Neural cell (in vitro differentiated cells): ENCODE data around the gene FCRL5. TPM values are rescaled to one million over a fixed set of nuclear protein-coding genes. Genes with fewer than 3 reads are reported as not detected.

ENCODE experiments used
- H2AFZ ChIP-seq: fragments of 200-600, 300-800 bp; sonication (generic), shearing (Covaris generic); 2 replicates; pipeline ENCODE4 v1.6.0; 2014; ENCODE audit warnings: low read depth, mild to moderate bottlenecking, antibody characterized with exemption, low read length, moderate library complexity
- H3F3A ChIP-seq: fragments of 200-600 bp; shearing (Covaris generic); 2 replicates; pipeline ENCODE4 v1.6.1; 2016; ENCODE audit warnings: mild to moderate bottlenecking, moderate library complexity, mixed read lengths, antibody characterized with exemption, low read length; ENCODE audit not compliant: insufficient read depth, poor library complexity, severe bottlenecking
- H3K27ac ChIP-seq: fragments of 200-600, 300-800 bp; sonication (generic), shearing (Covaris generic); 2 replicates; pipeline ENCODE4 v1.5.1; 2014; ENCODE audit warnings: mild to moderate bottlenecking, low read length, moderate library complexity
- H3K27me3 ChIP-seq: fragments of 300-800, 200-600 bp; sonication (generic), shearing (Covaris generic); 2 replicates; pipeline ENCODE4 v1.6.0; 2014; ENCODE audit warnings: mild to moderate bottlenecking, low read depth, low read length, moderate library complexity; ENCODE audit not compliant: insufficient read depth
- H3K36me3 ChIP-seq: fragments of 300-800, 200-600 bp; sonication (generic), shearing (Covaris generic); 2 replicates; pipeline ENCODE4 v1.5.1; 2014; ENCODE audit warnings: mild to moderate bottlenecking, antibody characterized with exemption, low read length, moderate library complexity; ENCODE audit not compliant: insufficient read depth
- H3K4me2 ChIP-seq: fragments of 300-800, 200-600 bp; sonication (generic), shearing (Covaris generic); 2 replicates; pipeline ENCODE4 v1.6.0; 2014; ENCODE audit warnings: mild to moderate bottlenecking, low read length
- H3K4me3 ChIP-seq: fragments of 300-800, 200-600 bp; sonication (generic), shearing (Covaris generic); 2 replicates; pipeline ENCODE4 v1.5.1; 2014; ENCODE audit warnings: mild to moderate bottlenecking, low read length, moderate library complexity
- H3K79me2 ChIP-seq: fragments of 200-600 bp; shearing (Covaris generic); replicated peaks from 2 replicates; pipeline ENCODE4 v1.6.0; 2014; ENCODE audit warnings: mild to moderate bottlenecking, low read length, moderate library complexity; ENCODE audit not compliant: insufficient read depth
- H3K9ac ChIP-seq: fragments of 300-800, 200-600 bp; sonication (generic), shearing (Covaris generic); 2 replicates; pipeline ENCODE4 v1.6.1; 2016; ENCODE audit warnings: mild to moderate bottlenecking, low read length, mixed read lengths
- H3K9me2 ChIP-seq: fragments of 200-600 bp; shearing (Covaris generic); 2 replicates; pipeline ENCODE4 v1.6.1; 2016; ENCODE audit warnings: mild to moderate bottlenecking, low read length, mixed read lengths; ENCODE audit not compliant: insufficient read depth
- H3K9me3 ChIP-seq: fragments of 200-600, 300-800 bp; sonication (generic), shearing (Covaris generic); 2 replicates; pipeline ENCODE4 v1.6.1; 2016; ENCODE audit warnings: mild to moderate bottlenecking, mixed run types, low read length, moderate library complexity, mixed read lengths
- H4K20me1 ChIP-seq: fragments of 200-600 bp; shearing (Covaris generic); 2 replicates; pipeline ENCODE4 v1.6.1; 2016; ENCODE audit warnings: mild to moderate bottlenecking, mixed run types; ENCODE audit not compliant: insufficient read depth
- CTCF ChIP-seq: fragments of 450-650 bp; IDR thresholded peaks from 2 replicates; pipeline ENCODE4 v1.5.1; 2014; ENCODE audit warnings: antibody characterized with exemption, mild to moderate bottlenecking, moderate library complexity; ENCODE audit not compliant: poor library complexity, severe bottlenecking
- EP300 ChIP-seq: fragments of 450-650 bp; conservative IDR thresholded peaks from 2 replicates; pipeline ENCODE4 v1.6.1; 2014; ENCODE audit warnings: antibody characterized with exemption, mild to moderate bottlenecking, moderate library complexity; ENCODE audit not compliant: poor library complexity, severe bottlenecking
- EZH2 ChIP-seq: fragments of 200-600, 300-800 bp; shearing (Covaris generic), sonication (generic); IDR thresholded peaks from 2 replicates; pipeline ENCODE4 v1.6.1; 2014; ENCODE audit warnings: antibody characterized with exemption, low read length, borderline replicate concordance, mild to moderate bottlenecking; ENCODE audit not compliant: insufficient read depth, poor library complexity, severe bottlenecking
- MXI1 ChIP-seq: fragments of 450-650 bp; conservative IDR thresholded peaks from 2 replicates; pipeline ENCODE4 v1.6.1; 2014; ENCODE audit warnings: antibody characterized with exemption, mild to moderate bottlenecking; ENCODE audit not compliant: poor library complexity, severe bottlenecking
- POLR2AphosphoS5 ChIP-seq: IDR thresholded peaks from 2 replicates; pipeline ENCODE4 v1.6.1; 2012
- RAD21 ChIP-seq: fragments of 450-650 bp; conservative IDR thresholded peaks from 2 replicates; pipeline ENCODE4 v1.6.1; 2014; ENCODE audit warnings: antibody characterized with exemption, mild to moderate bottlenecking, moderate library complexity
- REST ChIP-seq: IDR thresholded peaks from 2 replicates; pipeline ENCODE4 v1.6.1; 2012; ENCODE audit warnings: borderline replicate concordance
- SMC3 ChIP-seq: fragments of 450-650 bp; conservative IDR thresholded peaks from 2 replicates; pipeline ENCODE4 v1.6.1; 2014; ENCODE audit warnings: antibody characterized with exemption, mild to moderate bottlenecking, moderate library complexity; ENCODE audit not compliant: poor library complexity
- TAF1 ChIP-seq: IDR thresholded peaks from 2 replicates; pipeline ENCODE4 v1.6.1; 2012; ENCODE audit warnings: low read depth
- polyA plus RNA-seq: library from polyadenylated mRNA; depleted of rRNA; stranded (reverse); fragments of >200 nt; gene quantifications from 2 replicates; pipeline ENCODE4 v1.2.3, GENCODE V29; 2014

Gene FCRL5
- polyA plus RNA-seq, 1 donor from 2014 or later = not detected

GRCh38 chr1:157472959-157473358, 79.4 kb downstream of the FCRL5 start:
- Histone ChIP-seq H3K36me3 (no peaks in the 10 kb centered on the region), H2AFZ (no peak overlapping the region), H3K4me2 (no peak overlapping the region), H3K9ac (no peak overlapping the region), H3K9me3 (no peaks in the 10 kb centered on the region), H4K20me1 (no peaks in the 10 kb centered on the region), H3K79me2 (no peaks in the 10 kb centered on the region), H3K27me3 (no peaks in the 10 kb centered on the region), H3F3A (no peaks in the 10 kb centered on the region), H3K9me2 (no peaks in the 10 kb centered on the region), H3K4me3 (no peak overlapping the region), H3K27ac (no peak overlapping the region)
- no peak for TF ChIP-seq SMC3
- TF ChIP-seq MXI1 = no peak
- TF ChIP-seq EP300 = no peak
- TF ChIP-seq CTCF = no peak
- TF ChIP-seq POLR2AphosphoS5 = no peak

- no peak overlapping the region for H2AFZ ChIP-seq
Observed at GRCh38 chr1:157472056-157472701, 80.1 kb downstream of the FCRL5 start.

More at GRCh38 chr1:157472056-157472701, 80.1 kb downstream of the FCRL5 start:
- no peaks in the 10 kb centered on the region for H3K9me2 ChIP-seq
- H3K4me2 ChIP-seq = no peak overlapping the region
- H3K9me3 ChIP-seq = no peaks in the 10 kb centered on the region
- H3F3A ChIP-seq = no peaks in the 10 kb centered on the region
- no peak overlapping the region for H3K4me3 ChIP-seq
- no peak overlapping the region for H3K27ac ChIP-seq
- no peaks in the 10 kb centered on the region for H4K20me1 ChIP-seq
- no peaks in the 10 kb centered on the region for H3K79me2 ChIP-seq
- TF ChIP-seq MXI1 = no peak
- no peak for TF ChIP-seq TAF1
- no peak for TF ChIP-seq RAD21
- TF ChIP-seq POLR2AphosphoS5 = no peak
- TF ChIP-seq SMC3 = no peak
- no peak for TF ChIP-seq CTCF
- TF ChIP-seq REST = no peak
- no peak for TF ChIP-seq EP300
- TF ChIP-seq EZH2 = no peak
- H3K27me3 ChIP-seq = no peaks in the 10 kb centered on the region
- no peak overlapping the region for H3K9ac ChIP-seq
- H3K36me3 ChIP-seq = no peaks in the 10 kb centered on the region
